Transverse colon (tissue), 4 donors: ENCODE results near the gene C2CD4A. TPM values are rescaled to one million over a fixed set of nuclear protein-coding genes. Genes with fewer than 3 reads are reported as not detected.

Experiments
- DNase-seq: peaks from one replicate; pipeline ENCODE4 v3.0.0-alpha.2; 2019
- H3K27ac ChIP-seq, 4 donors: fragments of 200-600 bp; sonication (generic); 2 replicates each; pipeline ENCODE4 v1.5.1; 2016 to 2018; ENCODE audit warnings: inconsistent platforms in 4 of 4
- H3K27me3 ChIP-seq: fragments of 200-600 bp; sonication (generic); 2 replicates; pipeline ENCODE4 v1.5.1; 2017; ENCODE audit warnings: inconsistent platforms
- H3K36me3 ChIP-seq, 4 donors: fragments of 200-600 bp; sonication (generic); 2 replicates each; pipeline ENCODE4 v1.5.1; 2017 to 2019; ENCODE audit warnings: inconsistent platforms in 4 of 4
- H3K4me1 ChIP-seq, 4 donors: fragments of 200-600 bp; sonication (generic); 2 replicates each; pipeline ENCODE4 v1.5.1; 2017 to 2020; ENCODE audit warnings: inconsistent platforms in 4 of 4
- H3K4me3 ChIP-seq, 4 donors: fragments of 200-600 bp; sonication (generic); 1 replicate in 1 of 4; 2 replicates in 3 of 4; pipeline versions ENCODE4 v1.5.1 to v1.6.1; 2017 to 2019; ENCODE audit warnings: inconsistent platforms in 4 of 4
- H3K9me3 ChIP-seq, 2 donors: fragments of 200-600 bp; sonication (generic); 2 replicates each; pipeline ENCODE4 v1.5.1; 2017 to 2019; ENCODE audit warnings: inconsistent platforms in 2 of 2
- CTCF ChIP-seq, 5 experiments: fragments of 200-600 bp in 3 of 5; fragments of 450-650 bp in 2 of 5; sonication (generic) in 3 of 5; IDR thresholded peaks; 1 replicate in 2 of 5; 2 replicates in 3 of 5; pipeline ENCODE4 v1.5.1; 2016 to 2017; ENCODE audit warnings: antibody characterized with exemption in 5 of 5, inconsistent platforms in 3 of 5, mild to moderate bottlenecking in 2 of 5, moderate library complexity in 1 of 5
- EP300 ChIP-seq: sonication (generic); formaldehyde crosslinking; IDR thresholded peaks from one replicate; pipeline ENCODE4 v1.6.1; 2017; ENCODE audit warnings: antibody characterized with exemption, low read depth
- POLR2A ChIP-seq: fragments of 450-650 bp; IDR thresholded peaks from one replicate; pipeline ENCODE4 v1.6.1; 2016; ENCODE audit warnings: antibody characterized with exemption, mild to moderate bottlenecking, moderate library complexity
- POLR2AphosphoS5 ChIP-seq, 3 donors: sonication (generic); formaldehyde crosslinking; IDR thresholded peaks; one replicate each; pipeline ENCODE4 v1.6.1; 2016; ENCODE audit warnings: antibody characterized with exemption in 3 of 3
- WGBS, 2 donors: methylation state at CpG; one replicate each; pipeline ENCODE4 v1.1.5; 2018; ENCODE audit warnings: low coverage in 1 of 2; 5-methylcytosine and 5-hydroxymethylcytosine counted together
- in situ Hi-C, 4 donors: fragments of 200-750 bp; cut with MboI; loops; one replicate each; pipeline versions ENCODE4 v1.15.0 to v1.15.1; 2017; ENCODE audit warnings: low sequenced_read_pairs in 3 of 4, low pct_ligation_motif_present in 1 of 4, low pct_unique_long_range_greater_than_20kb in 1 of 4
- intact Hi-C: fragments of 100-400 bp; cut with DNase I; formaldehyde crosslinking; loops from one replicate; pipeline ENCODE4 v1.15.1; 2023; ENCODE audit warnings: low total_unique reads
- total RNA-seq, 4 donors: library from RNA; depleted of rRNA; stranded (reverse); fragments of >200 nt; gene quantifications; one replicate each; pipeline ENCODE4 v1.1.0, GENCODE V29; 2016

C2CD4A gene
- total RNA-seq, 4 donors from 2014 or later: 0.14 to 2.8 (median 0.77) TPM

GRCh38 chr15:62079594-62079993 is 12.8 kb downstream of the C2CD4A start:
- 74 to 93% methylated on average over 3 to 4 of the region's 4 CpGs for WGBS, 2 donors
- in situ Hi-C loops: loop anchor here in 1 of 4 donors (10.0 kb wide), 1 partner anchor 105 kb away; no protein-coding TSS in a partner anchor
- DNase-seq: no peak
- Histone ChIP-seq H3K27ac (no peak overlapping the region), H3K36me3 (no peaks in the 10 kb centered on the region), H3K9me3 (no peaks in the 10 kb centered on the region), H3K27me3 (no peaks in the 10 kb centered on the region), H3K4me1 (peaks cover 0 to 4% (median 0%) of the 10 kb centered on the region in 4 donors), H3K4me3 (no peak overlapping the region)
- intact Hi-C loops: loop anchor here (10.0 kb wide), 1 partner anchor 225 kb away; no protein-coding TSS in a partner anchor
- no peak for TF ChIP-seq POLR2A
- TF ChIP-seq POLR2AphosphoS5 (IDR thresholded peaks at IDR 0.05): no peak
- TF ChIP-seq CTCF (IDR thresholded peaks at IDR 0.05): no peak
- TF ChIP-seq EP300: no peak

- Histone ChIP-seq H3K4me3 (no peak overlapping the region), H3K4me1 (peaks cover 0 to 12% (median 2%) of the 10 kb centered on the region in 4 donors), H3K9me3 (no peaks in the 10 kb centered on the region), H3K27me3 (no peaks in the 10 kb centered on the region), H3K36me3 (no peaks in the 10 kb centered on the region), H3K27ac (peak overlapping the region in 1 of 4 donors; percentile 8)
- WGBS, 2 donors: 68 to 71% methylated on average over 6 to 9 of the region's 9 CpGs
- in situ Hi-C loops (no loop called here), intact Hi-C loops (no loop called here)
- TF ChIP-seq POLR2AphosphoS5 (IDR thresholded peaks at IDR 0.05) (no peak), EP300 (no peak), CTCF (IDR thresholded peaks at IDR 0.05) (no peak), POLR2A (no peak)
- DNase-seq: no peak
These were observed 16.7 kb downstream of the C2CD4A start for GRCh38 chr15:62083194-62084154.

- Histone ChIP-seq H3K27me3 (no peaks in the 10 kb centered on the region), H3K4me3 (no peak overlapping the region), H3K4me1 (peaks cover 0 to 12% (median 2%) of the 10 kb centered on the region in 4 donors), H3K9me3 (no peaks in the 10 kb centered on the region), H3K36me3 (no peaks in the 10 kb centered on the region), H3K27ac (no peak overlapping the region)
- in situ Hi-C loops: no loop called here
- WGBS, 2 donors: 63 to 87% methylated on average over 4 of the region's 4 CpGs
- TF ChIP-seq EP300 (no peak), CTCF (IDR thresholded peaks at IDR 0.05) (no peak), POLR2A (no peak), POLR2AphosphoS5 (IDR thresholded peaks at IDR 0.05) (no peak)
- intact Hi-C loops: no loop called here
- DNase-seq: no peak
These were observed 19.0 kb downstream of the C2CD4A start for GRCh38 chr15:62085740-62086139.

GRCh38 chr15:62087671-62088352 is 21.0 kb downstream of the C2CD4A start:
- in situ Hi-C loops (no loop called here), intact Hi-C loops (no loop called here)
- Histone ChIP-seq H3K27ac (no peak overlapping the region), H3K36me3 (no peaks in the 10 kb centered on the region), H3K4me1 (peaks cover 0 to 12% (median 2%) of the 10 kb centered on the region in 4 donors), H3K27me3 (no peaks in the 10 kb centered on the region), H3K9me3 (no peaks in the 10 kb centered on the region), H3K4me3 (no peak overlapping the region)
- 29 to 60% methylated on average over 2 to 5 of the region's 5 CpGs for WGBS, 2 donors
- no peak for DNase-seq
- TF ChIP-seq EP300 (no peak), POLR2AphosphoS5 (IDR thresholded peaks at IDR 0.05) (no peak), POLR2A (no peak), CTCF (IDR thresholded peaks at IDR 0.05) (no peak)
